Calu3 (cell line): ENCODE measurements around the gene TFAM. TPM values are rescaled to one million over a fixed set of nuclear protein-coding genes. Genes with fewer than 3 reads are reported as not detected.

Experiments
- Bru-seq: library from RNA; stranded (reverse); fragments of 400-500 nt; gene quantifications from one replicate; lab custom pipeline; 2021; lab: Mats Ljungman, UMichigan
- BruChase-seq, 2 experiments: library from RNA; stranded (reverse); fragments of 400-500 nt; gene quantifications; one replicate each; lab custom pipeline; 2021; lab: Mats Ljungman, UMichigan
- BruUV-seq: library from RNA; stranded (reverse); fragments of 400-500 nt; replicated peaks from 2 replicates; lab custom pipeline; 2021; lab: Mats Ljungman, UMichigan
- CTCF ChIA-PET: fragments of 300-600 bp; sonication (Branson Sonifier 250); formaldehyde crosslinking; loops from one replicate; lab custom pipeline; 2022; ENCODE audit warnings: antibody characterized with exemption; lab: Charles Lee
- DNase-seq: peaks from one replicate; pipeline ENCODE4 v3.0.0; 2022
- H3K27ac Mint-ChIP-seq: one replicate; pipeline ENCODE4 v1.8.0; 2022; ENCODE audit warnings: mixed read lengths; ENCODE audit not compliant: unreplicated experiment
- H3K27me3 Mint-ChIP-seq: one replicate; pipeline ENCODE4 v1.8.0; 2022; ENCODE audit warnings: mixed read lengths; ENCODE audit not compliant: unreplicated experiment
- H3K36me3 Mint-ChIP-seq: one replicate; pipeline ENCODE4 v1.8.0; 2022; ENCODE audit warnings: mild to moderate bottlenecking, moderate library complexity, mixed read lengths; ENCODE audit not compliant: insufficient read depth, unreplicated experiment
- H3K4me1 Mint-ChIP-seq: one replicate; pipeline ENCODE4 v1.8.0; 2022; ENCODE audit warnings: mild to moderate bottlenecking, low read depth, mixed read lengths; ENCODE audit not compliant: unreplicated experiment
- H3K4me3 Mint-ChIP-seq: one replicate; pipeline ENCODE4 v1.8.0; 2022; ENCODE audit warnings: mild to moderate bottlenecking, low read depth, moderate library complexity, mixed read lengths; ENCODE audit not compliant: unreplicated experiment
- H3K9me3 Mint-ChIP-seq: one replicate; pipeline ENCODE4 v1.8.0; 2022; ENCODE audit warnings: low read depth, mixed read lengths; ENCODE audit not compliant: unreplicated experiment
- intact Hi-C: fragments of 100-400 bp; cut with micrococcal nuclease; formaldehyde crosslinking; loops from one replicate; pipeline ENCODE4 v1.10.0; 2022; ENCODE audit not compliant: unreplicated experiment
- long read RNA-seq: library from polyadenylated mRNA; stranded (forward); transcript quantifications from one replicate; pipeline ENCODE4 v2.0.0, GENCODE V29; 2022
- total RNA-seq: library from RNA; stranded (reverse); gene quantifications from 2 replicates; pipeline ENCODE4 v1.2.3, GENCODE V29; 2022
- TF ChIP-seq, protein P1 (sequence below): fragments of 200-600 bp; IDR thresholded peaks from one replicate; pipeline ENCODE4 v1.8.0; 2022; ENCODE audit warnings: antibody characterized with exemption; ENCODE audit not compliant: unreplicated experiment

Gene TFAM
- 91.8 and 94.3 TPM in 2 replicates for total RNA-seq
- percentile 95 among the genes with signal in this experiment for Bru-seq, nascent RNA
- percentile 98 among the genes with signal in this experiment for BruChase-seq, experiment 1, labeled RNA remaining after a 6-hour chase
- BruChase-seq, experiment 2, labeled RNA remaining after a 2-hour chase, result percentile 98 among the genes with signal in this experiment
- long read RNA-seq, full-length matches to known transcripts, result 58 of 67 reads
- long read RNA-seq, partial matches to known transcripts, result 0 of 67 reads
- long read RNA-seq, other reads (novel, unspliced or antisense), result 9 of 67 reads

GRCh38 chr10:58384999-58385783, at the start of gene TFAM:
Gene TFAM, plus strand, starts transcription at chr10:58385410. Its CDS starts 138 bp downstream, at chr10:58385548.
- Mint-ChIP-seq H3K4me3 (peak within 1 kb of the TSS; percentile 94), H3K9me3 (no peaks in the 10 kb centered on the region), H3K27ac (peak within 1 kb of the TSS; percentile 71), H3K27me3 (no peaks in the 10 kb centered on the region), H3K36me3 (peaks cover 49% of the 10 kb centered on the region), H3K4me1 (peaks cover 21% of the 10 kb centered on the region)
- peak; percentile 99 for DNase-seq
- CTCF ChIA-PET, result interaction anchor here (0.6 to 1.7 kb wide), 9 partner anchors 12 to 205 kb away, joined by 3 to 15 read pairs (median 5); partner anchors contain the start of gene CISD1
- intact Hi-C loops, result loop anchor here (1.0 to 2.0 kb wide), 2 partner anchors 86 to 208 kb away; no protein-coding TSS in a partner anchor
- BruUV-seq, result TSS peak; percentile 52
- TF ChIP-seq, protein P1, sequence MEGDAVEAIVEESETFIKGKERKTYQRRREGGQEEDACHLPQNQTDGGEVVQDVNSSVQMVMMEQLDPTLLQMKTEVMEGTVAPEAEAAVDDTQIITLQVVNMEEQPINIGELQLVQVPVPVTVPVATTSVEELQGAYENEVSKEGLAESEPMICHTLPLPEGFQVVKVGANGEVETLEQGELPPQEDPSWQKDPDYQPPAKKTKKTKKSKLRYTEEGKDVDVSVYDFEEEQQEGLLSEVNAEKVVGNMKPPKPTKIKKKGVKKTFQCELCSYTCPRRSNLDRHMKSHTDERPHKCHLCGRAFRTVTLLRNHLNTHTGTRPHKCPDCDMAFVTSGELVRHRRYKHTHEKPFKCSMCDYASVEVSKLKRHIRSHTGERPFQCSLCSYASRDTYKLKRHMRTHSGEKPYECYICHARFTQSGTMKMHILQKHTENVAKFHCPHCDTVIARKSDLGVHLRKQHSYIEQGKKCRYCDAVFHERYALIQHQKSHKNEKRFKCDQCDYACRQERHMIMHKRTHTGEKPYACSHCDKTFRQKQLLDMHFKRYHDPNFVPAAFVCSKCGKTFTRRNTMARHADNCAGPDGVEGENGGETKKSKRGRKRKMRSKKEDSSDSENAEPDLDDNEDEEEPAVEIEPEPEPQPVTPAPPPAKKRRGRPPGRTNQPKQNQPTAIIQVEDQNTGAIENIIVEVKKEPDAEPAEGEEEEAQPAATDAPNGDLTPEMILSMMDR, result peak; percentile 86

DNA sequence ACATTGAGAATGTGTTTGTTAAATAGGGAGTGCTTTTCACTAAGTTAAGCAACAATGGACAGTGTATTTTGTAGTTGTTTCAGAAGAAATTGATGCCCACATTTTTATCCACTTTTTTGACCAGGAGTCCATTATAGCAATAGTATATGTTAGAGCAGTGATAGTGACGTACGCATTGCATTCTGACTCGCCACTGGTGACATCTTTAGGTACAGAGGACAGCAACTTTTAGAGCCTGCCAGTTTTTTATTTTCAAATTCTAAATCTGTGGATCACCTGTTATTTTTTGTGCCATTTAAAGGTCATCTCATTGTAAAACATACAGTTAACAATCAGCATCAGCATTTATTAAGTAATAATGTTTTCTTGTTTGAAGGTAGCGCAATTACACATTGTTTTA, 49.0 kb upstream of the TFAM start:
- intact Hi-C loops, result no loop called here
- BruUV-seq, result no TSS peak
- Mint-ChIP-seq H3K9me3 (no peaks in the 10 kb centered on the region), H3K4me1 (peaks cover 10% of the 10 kb centered on the region), H3K27ac (peak overlapping the region; percentile 87), H3K4me3 (peak overlapping the region; percentile 97), H3K36me3 (peaks cover 17% of the 10 kb centered on the region), H3K27me3 (peaks cover 10% of the 10 kb centered on the region)
- CTCF ChIA-PET, result interaction anchor here (1.7 kb wide), 1 partner anchor 14 kb away, joined by 5 read pairs; no protein-coding TSS in a partner anchor
- TF ChIP-seq, protein P1, result no peak
- DNase-seq, result no peak

DNA sequence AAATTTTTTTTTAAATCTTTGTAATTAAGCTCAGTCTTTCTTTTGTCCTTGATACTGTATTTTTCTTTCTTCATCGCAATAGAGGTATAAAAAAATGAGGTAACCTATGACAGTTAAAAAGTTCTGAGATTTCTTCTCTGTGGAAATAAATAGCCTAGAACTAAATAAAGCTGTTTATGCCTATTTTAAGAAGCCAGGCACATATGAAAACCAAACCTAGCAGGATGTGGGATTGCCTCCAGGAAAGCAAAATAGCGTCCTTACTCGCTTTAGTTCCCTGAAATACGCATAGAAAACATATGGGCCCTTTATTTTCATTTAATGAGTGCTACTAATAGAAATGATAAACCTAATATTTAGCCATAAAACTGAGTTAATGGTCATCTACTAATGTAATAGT, 43.8 kb upstream of the TFAM start:
- H3K4me1 Mint-ChIP-seq, result peaks cover under 1% of the 10 kb centered on the region
- H3K4me3 Mint-ChIP-seq, result no peak overlapping the region
- intact Hi-C loops, result no loop called here
- CTCF ChIA-PET, result no interaction called here
- H3K27me3 Mint-ChIP-seq, result no peaks in the 10 kb centered on the region
- no peak overlapping the region for H3K27ac Mint-ChIP-seq
- H3K36me3 Mint-ChIP-seq, result no peaks in the 10 kb centered on the region
- TF ChIP-seq, protein P1, result no peak
- H3K9me3 Mint-ChIP-seq, result no peaks in the 10 kb centered on the region
- no TSS peak for BruUV-seq
- DNase-seq, result no peak

GRCh38 chr10:58341947-58342346, 43.3 kb upstream of the TFAM start:
- intact Hi-C loops, result no loop called here
- CTCF ChIA-PET, result interaction anchor here (0.7 kb wide), 1 partner anchor 589 kb away, joined by 3 read pairs; no protein-coding TSS in a partner anchor
- DNase-seq, result no peak

More at GRCh38 chr10:58341947-58342346, 43.3 kb upstream of the TFAM start:
- Mint-ChIP-seq H3K9me3 (no peaks in the 10 kb centered on the region), H3K27ac (no peak overlapping the region), H3K4me1 (no peaks in the 10 kb centered on the region), H3K36me3 (no peaks in the 10 kb centered on the region), H3K27me3 (no peaks in the 10 kb centered on the region), H3K4me3 (no peak overlapping the region)
- BruUV-seq, result no TSS peak
- TF ChIP-seq, protein P1, result no peak
